ENCODE results near the gene PLXND1. TPM values are rescaled to one million over a fixed set of nuclear protein-coding genes. Genes with fewer than 3 reads are reported as not detected.

The PLXND1 gene
- total RNA-seq, 1 experiment from 2014 or later = 47.3 TPM

GRCh38 chr3:129519449-129519848 is 87.0 kb downstream of the PLXND1 start (continued):
- no peak for TF ChIP-seq ZBTB33 (IDR thresholded peaks at IDR 0.05; ENCODE audit: extremely low read depth, insufficient replicate concordance, low read length)
- TF ChIP-seq ATF3 (IDR thresholded peaks at IDR 0.05) = no peak
- no peak for TF ChIP-seq SP1 (IDR thresholded peaks at IDR 0.05; ENCODE audit: low read depth)

- no peaks in the 10 kb centered on the region for H3K79me2 ChIP-seq (ENCODE audit: insufficient read depth, low read length)
- H3K27me3 ChIP-seq (ENCODE audit: insufficient read depth, low read length) = no peaks in the 10 kb centered on the region
- no peak overlapping the region for H3K9ac ChIP-seq (ENCODE audit: low read length)
- ChIA-PET CTCF (no interaction called here), RAD21 (ENCODE audit: low non-redundant PET in 1 of 2, low total read pairs in 2 of 2, uncharacterized antibody in 2 of 2, unreplicated experiment in 2 of 2) (no interaction called here), POLR2A (no interaction called here)
- no peaks in the 10 kb centered on the region for H3K36me3 ChIP-seq (ENCODE audit: control insufficient read depth in 1 of 2, insufficient read depth in 2 of 2, low read length in 2 of 2)
- intact Hi-C loops (cut with micrococcal nuclease) = no loop called here
- H3K4me2 ChIP-seq (ENCODE audit: low read length) = no peak overlapping the region
- no peak for ATAC-seq
- no peak for DNase-seq (ENCODE audit: low read depth, low spot score)
- no peak for TF ChIP-seq MAX (IDR thresholded peaks at IDR 0.05)
- no peak for TF ChIP-seq ZBTB33 (IDR thresholded peaks at IDR 0.05; ENCODE audit: extremely low read depth, insufficient replicate concordance, low read length)
- TF ChIP-seq POLR2AphosphoS5 (IDR thresholded peaks at IDR 0.05; ENCODE audit: low read depth, low read length) = no peak
- TF ChIP-seq SRF (IDR thresholded peaks at IDR 0.05; ENCODE audit: low read depth) = no peak
- TF ChIP-seq EZH2 (IDR thresholded peaks at IDR 0.05) = no peak
- no peak for TF ChIP-seq ELF1 (IDR thresholded peaks at IDR 0.05; ENCODE audit: borderline replicate concordance, low read depth)
- no peak for TF ChIP-seq RAD21 (IDR thresholded peaks at IDR 0.05; ENCODE audit: low read depth)
- TF ChIP-seq POLR2A (IDR thresholded peaks at IDR 0.05; ENCODE audit: borderline replicate concordance, extremely low read depth, insufficient read depth, insufficient read length) = no peak
- TF ChIP-seq EZH2phosphoT487 (IDR thresholded peaks at IDR 0.05; ENCODE audit: borderline replicate concordance) = no peak
- no peak for TF ChIP-seq ATF3 (IDR thresholded peaks at IDR 0.05)
- no peak for TF ChIP-seq SP1 (IDR thresholded peaks at IDR 0.05; ENCODE audit: low read depth)
- no peak for TF ChIP-seq CTCF (IDR thresholded peaks at IDR 0.05 in 2 of 3, conservative IDR thresholded peaks at IDR 0.05 in 1 of 3; ENCODE audit: borderline replicate concordance in 1 of 3, insufficient read depth in 1 of 3, low read depth in 2 of 3, low read length in 2 of 3)
- no peak for TF ChIP-seq EGR1 (IDR thresholded peaks at IDR 0.05; ENCODE audit: low read depth)
- no peaks in the 10 kb centered on the region for H4K20me1 ChIP-seq (ENCODE audit: insufficient read depth)
- no peaks in the 10 kb centered on the region for H3K9me3 ChIP-seq (ENCODE audit: control insufficient read depth in 1 of 2, insufficient read depth in 1 of 2, low read depth in 1 of 2, low read length in 2 of 2)
- H2AFZ ChIP-seq (ENCODE audit: low read depth, low read length, poor library complexity, severe bottlenecking) = no peak overlapping the region
- no peak overlapping the region for H3K4me3 ChIP-seq (replicated peaks in 1 of 2; ENCODE audit: low read depth in 1 of 2, low read length in 2 of 2)
- H3K27ac ChIP-seq (ENCODE audit: low read depth, low read length) = no peak overlapping the region
- no peaks in the 10 kb centered on the region for H3K4me1 ChIP-seq (ENCODE audit: control insufficient read depth in 1 of 2, insufficient read depth in 2 of 2, low read length in 2 of 2)
- H3K9me2 ChIP-seq (ENCODE audit: insufficient read depth) = no peaks in the 10 kb centered on the region
- BruUV-seq (replicated peaks) = no TSS peak
Measured at GRCh38 chr3:129518581-129518980, 87.9 kb downstream of the PLXND1 start.

All from HCT116 (cell line).